HG02884 (cell line): ENCODE measurements around the gene DNAJC25.
"Not testable (repeated sequence)": the region's sequence is repeated elsewhere in the genome, so short reads cannot be mapped to it uniquely, and the experiment has no call there.

Source experiments
- ATAC-seq: cut with Tn5 transposase; IDR thresholded peaks from one replicate; pipeline ENCODE4 v1.9.1; 2021; ENCODE audit warnings: mild to moderate bottlenecking, moderate library complexity; ENCODE audit not compliant: unreplicated experiment

The DNAJC25 gene

DNA sequence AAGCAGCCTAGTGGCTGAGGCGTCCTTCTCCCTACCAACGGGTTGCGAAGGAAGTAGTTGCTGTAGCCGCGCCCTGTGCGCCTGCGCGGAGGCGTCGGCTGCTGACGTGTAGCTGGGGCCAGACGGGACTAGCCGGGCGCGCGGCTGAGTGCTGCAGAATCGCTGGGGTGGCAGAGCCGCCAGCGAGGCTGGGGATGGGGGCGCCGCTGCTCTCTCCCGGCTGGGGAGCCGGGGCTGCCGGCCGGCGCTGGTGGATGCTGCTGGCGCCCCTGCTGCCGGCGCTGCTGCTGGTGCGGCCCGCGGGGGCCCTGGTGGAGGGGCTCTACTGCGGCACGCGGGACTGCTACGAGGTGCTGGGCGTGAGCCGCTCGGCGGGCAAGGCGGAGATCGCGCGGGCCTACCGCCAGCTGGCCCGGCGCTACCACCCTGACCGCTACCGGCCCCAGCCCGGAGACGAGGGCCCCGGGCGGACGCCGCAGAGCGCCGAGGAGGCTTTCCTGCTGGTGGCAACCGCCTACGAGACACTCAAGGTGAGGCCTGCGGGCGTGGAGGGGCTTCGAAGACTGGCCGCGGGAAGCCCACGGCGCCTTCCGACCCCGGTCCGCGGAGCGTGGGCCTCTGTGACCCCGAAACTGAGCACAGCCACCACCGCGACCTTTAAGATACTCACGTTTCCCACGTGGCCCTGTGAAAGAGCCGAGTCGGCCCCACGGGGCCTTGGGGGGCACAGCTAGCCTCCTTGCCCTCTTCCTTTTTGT, at the start of gene DNAJC25:
Gene DNAJC25, plus strand, starts transcription at position 121 of the 758 bp plus-strand sequence. Its CDS starts 74 bp downstream, at position 195.
- peak; percentile 96 for ATAC-seq

- ATAC-seq = no peak
These were observed 48.2 kb upstream of the DNAJC25 start for GRCh38 chr9:111582888-111583287.

- ATAC-seq = no peak
These were observed 44.8 kb upstream of the DNAJC25 start for GRCh38 chr9:111586378-111586777.

- no peak for ATAC-seq
These were observed 42.3 kb upstream of the DNAJC25 start for GRCh38 chr9:111588846-111589245.

DNA sequence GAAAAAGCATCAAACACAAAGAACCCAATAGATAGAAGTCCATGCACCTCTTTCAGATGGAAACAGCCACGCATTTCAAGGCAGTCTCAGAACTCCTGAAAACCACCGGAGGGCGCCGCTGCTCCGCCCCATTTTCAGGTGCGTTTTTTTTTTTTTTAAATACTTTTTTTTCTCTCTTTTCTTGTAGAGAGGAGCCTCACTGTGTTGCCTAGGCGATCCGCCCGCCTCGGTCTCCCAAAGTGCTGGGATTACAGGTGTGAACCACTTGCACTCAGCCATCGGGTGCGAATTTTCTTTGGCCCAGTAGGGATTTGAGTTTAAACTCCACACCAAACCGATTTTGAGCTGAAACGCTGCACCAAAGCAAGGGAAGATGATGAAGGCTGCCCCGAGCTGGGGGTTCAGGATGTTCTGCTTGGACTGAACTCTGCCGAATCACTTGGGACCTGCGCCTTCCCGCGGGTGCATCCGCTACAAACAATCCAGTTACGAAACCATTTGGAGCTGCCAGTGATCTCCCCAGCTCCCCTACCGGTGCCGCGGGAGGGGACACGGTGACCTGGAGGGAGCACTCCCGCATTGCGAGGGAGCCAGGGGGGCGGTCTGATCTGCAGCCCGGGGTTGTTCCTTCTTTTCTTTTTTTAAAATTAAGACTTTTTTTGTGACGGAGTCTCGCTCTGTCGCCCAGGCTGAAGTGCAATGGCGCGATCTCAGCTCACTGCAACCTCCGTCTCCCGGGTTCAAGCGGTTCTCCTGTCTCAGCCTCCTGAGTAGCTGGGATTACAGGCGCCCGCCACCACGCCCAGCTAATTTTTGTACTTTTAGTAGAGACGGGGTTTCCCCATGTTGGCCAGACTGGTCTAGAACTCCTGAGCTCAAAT, 33.0 kb upstream of the DNAJC25 start:
- peak; percentile 42 for ATAC-seq

GRCh38 chr9:111598733-111599091, 32.4 kb upstream of the DNAJC25 start:
- ATAC-seq = peak; percentile 20

DNA sequence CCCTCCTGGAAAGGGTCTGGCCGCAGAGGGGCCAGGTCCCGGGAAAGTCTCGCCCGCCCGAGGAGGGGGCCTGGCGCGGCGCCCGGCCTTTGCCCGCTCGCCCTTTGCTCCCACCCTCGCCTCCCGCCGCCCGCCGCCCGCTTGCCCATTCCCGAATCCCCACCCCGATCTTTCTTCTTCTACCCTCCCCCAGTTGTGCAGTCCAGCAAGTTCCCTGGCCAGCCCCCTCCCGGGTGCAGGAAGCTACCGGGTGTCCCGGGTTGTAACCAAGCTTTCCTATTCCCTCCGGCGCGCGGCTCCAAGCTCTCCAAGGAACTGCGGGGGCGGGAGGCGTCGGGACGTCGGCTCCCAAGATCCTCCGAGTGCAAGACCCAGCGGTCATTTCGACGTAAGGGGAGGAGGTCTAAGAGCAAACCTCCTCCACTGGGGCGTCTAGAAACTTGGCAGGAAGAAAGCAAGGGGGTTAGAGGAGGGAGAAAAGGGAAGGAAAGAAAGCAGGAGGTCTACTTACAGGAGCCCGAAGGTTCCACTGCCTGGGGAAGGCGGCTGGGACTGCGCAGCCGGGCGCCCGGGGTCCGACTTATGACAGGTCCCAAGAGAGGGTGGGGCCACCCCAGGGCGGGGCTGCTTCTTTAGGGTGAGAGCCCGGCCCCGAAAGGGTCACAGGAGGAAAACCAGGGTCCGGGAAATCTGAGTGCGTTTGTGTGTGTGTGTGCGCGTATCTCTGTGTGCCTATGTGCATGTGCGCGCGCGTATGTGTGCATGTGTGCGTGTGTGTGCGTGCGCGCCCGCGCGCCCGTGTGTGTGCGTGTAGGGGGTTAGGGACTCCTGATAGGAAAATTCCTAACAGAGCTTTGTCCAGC, 31.8 kb upstream of the DNAJC25 start, which contains the start of gene PTGR1:
Gene PTGR1, minus strand, starts transcription at position 556 of the 863 bp plus-strand sequence. CDS start 2,225 bp downstream, outside the sequence.
- ATAC-seq = no peak

DNA sequence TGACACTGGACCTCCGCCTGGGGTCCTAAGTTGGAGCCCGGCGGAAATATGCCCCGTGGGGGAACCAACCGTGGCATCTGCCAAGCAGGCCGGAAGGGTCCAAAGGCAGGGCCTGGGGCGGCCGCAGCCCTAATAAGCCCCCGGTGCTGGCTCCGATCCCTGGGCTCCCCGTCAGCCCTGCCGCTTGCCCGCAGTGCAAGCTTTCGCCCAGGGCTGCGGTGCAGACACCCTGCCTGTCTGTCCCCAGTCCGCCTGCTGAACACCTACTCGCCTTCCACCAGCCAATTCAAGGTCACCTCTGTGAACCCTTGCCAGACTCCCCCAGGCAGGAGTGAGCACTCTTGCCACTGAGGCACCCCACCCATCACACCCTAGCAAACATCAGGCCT, 31.2 kb upstream of the DNAJC25 start:
- no peak for ATAC-seq

- no peak for ATAC-seq
These were observed 29.7 kb upstream of the DNAJC25 start for GRCh38 chr9:111601237-111602018.

DNA sequence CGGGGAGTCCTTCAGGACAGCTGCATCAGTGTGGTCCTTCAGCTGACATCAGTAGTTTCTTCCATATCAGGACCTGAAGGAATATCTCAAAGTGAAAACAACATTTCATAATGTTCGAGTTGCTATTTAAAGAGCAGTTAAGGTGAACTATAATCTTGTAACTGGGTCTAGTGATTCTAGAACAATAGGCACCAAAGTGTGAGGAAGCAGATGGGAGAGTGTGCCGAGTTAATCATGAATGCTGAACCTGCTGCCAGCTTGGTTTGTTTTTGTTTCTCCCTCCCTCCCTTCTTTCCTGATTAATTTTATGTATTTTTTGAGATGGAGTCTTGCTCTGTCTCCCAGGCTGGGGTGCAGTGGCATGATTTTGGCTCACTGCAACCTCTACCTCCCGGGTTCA, 28.1 kb upstream of the DNAJC25 start:
- ATAC-seq = no peak

- no peak for ATAC-seq
These were observed 27.0 kb upstream of the DNAJC25 start for GRCh38 chr9:111604054-111604615.

GRCh38 chr9:111605041-111605559, 26.0 kb upstream of the DNAJC25 start:
- no peak for ATAC-seq

GRCh38 chr9:111610149-111610548, 21.0 kb upstream of the DNAJC25 start:
- no peak for ATAC-seq

DNA sequence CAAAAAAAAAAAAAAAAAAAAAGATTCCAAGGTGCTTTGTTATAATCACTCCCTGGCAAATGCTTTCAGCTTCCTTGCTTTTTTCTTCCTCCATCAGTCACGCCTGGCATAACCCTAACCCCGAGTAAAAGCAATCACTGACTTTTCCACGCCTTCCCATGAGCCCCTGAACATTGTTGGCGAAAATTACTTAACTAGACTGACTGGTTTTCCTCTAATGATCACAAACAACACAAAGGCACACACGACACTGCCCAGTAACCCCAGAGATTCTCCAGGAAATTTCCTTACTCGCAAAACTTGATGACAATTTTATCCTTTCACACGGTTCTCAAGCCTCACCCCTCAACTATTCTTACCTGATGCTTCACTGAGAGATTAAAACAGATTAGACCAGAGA, 20.3 kb upstream of the DNAJC25 start:
- ATAC-seq = no peak

- ATAC-seq = no peak
These were observed 17.6 kb upstream of the DNAJC25 start for GRCh38 chr9:111613436-111614040.

GRCh38 chr9:111615928-111616327, 15.2 kb upstream of the DNAJC25 start:
- ATAC-seq = no peak

- not testable (repeated sequence) for ATAC-seq
These were observed 13.8 kb upstream of the DNAJC25 start for GRCh38 chr9:111617349-111617748.

DNA sequence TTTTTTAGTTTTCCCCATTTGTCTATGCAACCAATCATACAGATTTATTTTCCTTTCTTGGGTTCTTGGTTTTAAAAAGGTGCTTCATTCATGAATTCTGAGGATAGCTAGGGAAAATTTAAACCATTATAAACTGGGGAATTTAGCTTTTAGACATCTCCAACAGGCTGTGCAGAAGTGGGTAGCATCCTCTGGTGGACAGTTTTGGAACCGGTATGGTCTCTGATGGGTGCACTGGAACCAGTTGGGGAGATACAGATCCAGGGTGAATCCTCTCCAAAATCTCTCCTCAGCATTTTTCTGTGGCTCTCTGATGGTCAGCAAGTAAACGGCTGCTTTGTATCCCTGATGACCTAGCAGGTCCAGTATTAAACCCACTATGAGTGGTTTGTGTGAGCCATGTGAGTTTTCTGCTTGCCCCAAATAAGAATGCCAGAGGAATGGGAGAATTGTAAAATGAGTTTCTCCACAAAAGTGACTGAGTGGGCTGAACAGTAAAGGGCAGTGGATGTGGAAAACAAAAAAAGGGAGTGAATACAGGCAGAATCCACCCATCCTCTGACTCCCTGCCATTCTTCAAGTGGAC, 9.1 kb upstream of the DNAJC25 start:
- ATAC-seq = no peak

DNA sequence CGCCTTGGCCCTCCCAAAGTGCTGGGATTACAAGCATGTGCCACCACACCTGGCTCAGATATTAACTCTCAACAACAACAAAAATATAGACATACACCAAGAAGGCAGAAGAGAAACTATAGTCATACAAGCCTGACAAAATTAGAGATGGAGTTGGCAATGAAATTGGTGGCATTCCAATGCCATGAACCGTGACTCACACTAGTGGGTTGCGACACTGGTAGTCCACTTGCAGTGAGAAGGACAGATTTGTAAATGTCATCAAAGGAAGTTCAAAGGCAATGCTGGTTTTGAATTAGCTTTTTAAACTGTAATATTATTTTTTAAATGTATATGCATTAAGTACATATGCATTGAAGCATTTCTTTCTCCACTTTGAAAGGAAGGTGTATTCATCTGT, 8.5 kb upstream of the DNAJC25 start:
- ATAC-seq = no peak
